ENCODE measurements around the gene NDUFV1.
"Not testable (repeated sequence)": the region's sequence is repeated elsewhere in the genome, so short reads cannot be mapped to it uniquely, and the experiment has no call there.

NDUFV1 gene

DNA sequence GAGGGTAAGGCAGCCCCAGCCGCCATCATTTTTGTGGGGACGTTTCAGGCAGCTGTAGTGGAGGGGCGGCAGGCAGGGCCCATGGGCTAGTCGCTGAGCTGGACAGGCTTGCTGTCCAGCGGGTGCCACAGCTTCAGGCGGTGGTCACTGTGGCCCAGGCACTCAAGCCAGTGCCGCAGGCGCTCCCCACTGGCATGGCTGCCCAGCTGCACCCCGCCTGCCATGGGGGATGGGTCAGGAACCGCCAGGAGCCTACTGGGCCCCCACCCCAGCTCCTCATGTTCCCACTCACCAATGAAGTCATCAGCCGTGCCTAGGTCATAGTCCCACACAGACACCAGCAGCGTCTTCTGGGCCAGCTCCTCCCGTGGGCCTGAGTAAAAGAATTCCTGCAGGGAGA is 6.0 kb downstream of the NDUFV1 start:
- DNase-seq, result no peak

- no peak for DNase-seq
These were observed 6.7 kb downstream of the NDUFV1 start for GRCh38 chr11:67613313-67613959.

GRCh38 chr11:67613960-67614715 is 7.4 kb downstream of the NDUFV1 start:
- no peak for DNase-seq

DNA sequence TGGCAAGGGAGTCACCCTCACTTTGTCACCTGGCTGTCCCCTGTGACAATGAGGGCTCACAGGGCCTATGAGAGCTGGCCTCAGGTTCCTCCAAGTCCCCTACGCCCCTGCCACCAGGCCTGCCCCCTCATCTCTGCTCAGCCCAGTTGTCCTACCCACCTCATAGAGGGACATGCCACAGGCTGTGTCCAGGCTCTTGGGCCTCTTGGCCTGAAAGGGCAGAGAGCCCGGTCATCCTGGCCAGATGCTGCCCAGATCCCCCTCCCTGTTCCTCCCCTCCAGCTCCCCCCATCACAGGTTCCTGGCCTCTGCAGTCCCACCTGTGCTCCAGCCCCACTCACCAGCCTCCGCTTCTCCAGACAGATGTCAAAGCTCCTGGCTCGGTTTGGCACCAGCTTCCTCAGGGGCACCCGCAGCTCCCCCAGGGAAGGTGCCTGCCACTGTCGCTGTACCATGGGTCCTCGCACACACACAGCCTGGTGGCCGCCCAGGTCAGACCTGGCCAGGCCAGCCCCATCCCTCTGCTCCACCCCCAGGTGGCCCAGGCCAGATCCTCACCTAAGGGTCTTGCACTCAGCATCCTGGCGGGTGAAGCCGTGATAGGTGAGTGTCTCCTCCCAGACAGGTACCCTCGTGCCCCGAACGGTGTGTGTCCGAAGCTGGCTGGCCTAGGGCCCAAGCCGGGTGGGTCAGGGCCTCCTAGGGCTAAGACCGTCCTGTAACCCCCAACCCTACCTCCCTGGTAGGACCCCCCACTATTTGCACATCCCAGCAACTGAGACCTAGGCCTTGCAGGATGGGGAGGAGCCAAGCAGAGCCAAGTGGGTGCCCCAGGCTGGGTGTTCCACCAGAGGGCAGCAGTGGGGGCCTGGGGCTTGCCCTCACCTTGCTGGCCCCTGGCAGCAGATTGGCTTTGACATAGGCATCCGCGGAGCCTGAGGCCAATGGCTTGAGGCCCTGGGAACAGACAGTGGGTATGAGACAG is 8.3 kb downstream of the NDUFV1 start:
- DNase-seq, result no peak

DNA sequence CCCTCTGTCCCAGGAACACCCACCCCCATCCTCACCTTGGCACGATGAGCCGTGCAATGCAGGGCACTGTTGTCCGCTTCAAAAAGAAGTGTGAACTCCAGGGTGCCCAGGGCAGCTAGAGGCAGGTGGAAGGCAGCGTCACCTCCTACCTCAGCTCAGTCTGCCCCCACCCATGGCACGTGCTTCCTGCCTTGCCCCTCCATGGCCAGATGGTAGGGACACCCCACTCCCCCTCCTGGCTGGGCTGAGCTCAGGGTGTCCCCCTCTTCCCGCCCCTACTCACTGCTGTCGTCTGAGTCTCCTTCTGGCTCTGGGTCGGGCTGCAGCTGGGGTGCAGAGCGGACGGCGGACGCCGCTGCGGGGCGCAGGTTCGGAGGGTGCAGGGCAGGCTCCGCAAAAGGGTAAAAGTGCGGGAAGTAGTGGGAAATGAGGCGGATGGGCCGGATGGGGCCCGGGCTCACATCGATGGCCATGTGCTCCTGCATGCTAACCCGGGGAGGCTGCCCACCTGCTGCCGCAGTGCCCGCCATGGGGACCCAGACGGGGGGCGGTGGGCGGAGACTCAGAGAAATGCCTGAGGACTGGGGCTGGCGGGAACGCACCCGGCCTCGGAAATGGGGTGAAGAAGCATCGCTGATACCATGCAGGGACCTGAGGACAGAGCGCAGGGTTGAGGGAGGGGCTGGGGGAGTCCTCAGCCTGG is 9.1 kb downstream of the NDUFV1 start:
- no peak for DNase-seq

DNA sequence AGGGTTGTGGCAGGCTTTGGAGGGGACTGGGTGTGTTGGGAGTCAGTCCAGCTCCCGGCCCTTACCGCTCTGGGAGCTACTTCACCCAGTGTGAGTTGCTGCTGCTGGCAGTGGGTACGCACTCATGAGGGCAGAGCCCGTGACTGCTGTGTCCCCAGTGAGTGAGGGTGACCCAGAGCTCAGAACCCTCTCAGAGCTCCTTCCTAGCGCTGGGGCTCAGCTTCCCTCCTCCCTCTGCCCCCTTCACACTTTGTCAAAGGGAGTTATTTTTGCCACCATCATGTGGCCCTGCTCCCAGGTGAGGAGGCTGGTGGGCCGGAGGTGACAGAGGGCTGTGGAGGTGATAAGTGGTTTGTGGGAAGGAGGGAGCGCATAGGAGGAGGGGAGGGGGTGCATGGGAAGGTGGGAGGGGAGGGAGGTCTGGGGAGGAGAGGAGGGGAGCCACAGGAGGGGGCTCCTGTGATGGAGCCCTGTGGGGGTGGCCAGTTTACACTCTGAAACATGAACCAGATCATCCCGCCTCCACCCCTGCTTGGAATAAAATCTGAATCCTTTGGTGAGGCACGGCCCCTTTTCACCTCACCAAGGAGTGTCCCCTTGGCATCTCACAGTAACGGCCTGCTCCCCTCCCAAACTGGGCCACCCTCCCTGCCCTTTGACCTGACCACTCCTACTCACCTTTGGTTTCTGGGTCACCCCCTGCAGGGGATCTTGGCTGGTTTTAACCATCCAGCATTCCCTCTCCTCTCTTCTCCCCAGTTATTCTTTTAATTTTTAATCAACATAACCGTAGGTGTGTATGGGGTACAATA is 9.9 kb downstream of the NDUFV1 start:
- DNase-seq, result no peak

DNA sequence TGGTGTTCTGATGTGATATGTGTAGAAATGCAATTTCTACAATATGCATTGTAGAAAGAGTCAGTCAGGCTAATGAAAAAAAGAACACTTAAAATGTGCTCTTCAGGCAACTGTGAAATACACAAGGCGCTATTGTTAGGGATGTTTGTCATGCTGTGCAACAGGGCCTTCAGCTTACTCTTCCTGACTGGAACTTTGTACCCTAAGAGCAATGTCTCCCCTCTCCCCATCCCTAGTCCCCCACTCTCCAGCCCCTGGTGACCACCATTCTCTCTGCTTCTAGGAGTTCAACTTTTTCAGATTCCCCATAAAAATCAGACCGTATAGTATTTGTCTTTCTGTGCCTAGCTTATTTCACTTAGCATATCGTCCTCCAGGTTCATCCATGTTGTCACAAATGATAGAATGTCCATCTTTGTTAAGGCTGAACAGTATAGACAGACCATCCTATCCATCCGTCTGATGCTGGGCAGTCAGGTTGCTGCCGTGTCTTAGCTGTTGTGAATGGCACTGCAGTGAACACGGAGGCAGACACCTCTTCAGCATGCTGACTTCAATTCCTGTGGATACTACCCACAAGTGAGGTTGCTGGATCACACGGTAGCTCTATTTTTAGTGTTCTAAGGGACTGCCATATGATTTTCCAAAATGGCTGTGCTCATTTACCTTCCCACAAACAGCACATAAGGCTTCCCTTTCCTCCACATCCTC is 10.7 kb downstream of the NDUFV1 start:
- no peak for DNase-seq

- DNase-seq, result not testable (repeated sequence)
These were observed 12.3 kb downstream of the NDUFV1 start for GRCh38 chr11:67618901-67619659.

DNA sequence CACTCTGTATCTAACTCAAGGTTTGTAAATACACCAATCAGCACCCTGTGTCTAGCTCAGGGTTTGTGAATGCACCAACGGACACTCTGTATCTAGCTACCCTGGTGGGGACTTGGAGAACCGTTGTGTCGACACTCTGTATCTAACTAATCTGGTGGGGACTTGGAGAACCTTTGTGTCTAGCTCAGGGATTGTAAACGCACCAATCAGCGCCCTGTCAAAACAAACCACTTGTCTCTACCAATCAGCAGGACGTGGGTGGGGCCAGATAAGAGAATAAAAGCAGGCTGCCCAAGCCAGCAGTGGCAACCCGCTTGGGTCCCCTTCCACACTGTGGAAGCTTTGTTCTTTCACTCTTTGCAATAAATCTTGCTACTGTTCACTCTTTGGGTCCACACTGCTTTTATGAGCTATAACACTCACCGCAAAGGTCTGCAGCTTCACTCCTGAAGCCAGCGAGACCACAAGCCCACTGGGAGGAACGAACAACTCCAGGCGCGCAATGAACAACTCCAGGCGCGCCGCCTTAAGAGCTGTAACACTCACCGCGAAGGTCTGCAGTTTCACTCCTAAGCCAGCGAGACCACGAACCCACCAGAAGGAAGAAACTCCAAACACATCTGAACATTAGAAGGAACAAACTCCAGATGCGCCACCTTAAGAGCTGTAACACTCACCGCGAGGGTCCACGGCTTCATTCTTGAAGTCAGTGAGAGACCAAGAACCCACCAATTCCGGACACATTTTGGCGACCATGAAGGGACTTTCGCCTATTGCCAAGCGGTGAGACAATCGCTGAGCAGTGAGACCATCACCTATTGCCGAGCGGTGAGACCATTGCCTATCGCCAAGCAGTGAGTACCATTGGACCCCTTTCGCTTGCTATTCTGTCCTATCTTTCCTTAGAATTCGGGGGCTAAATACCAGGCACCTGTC is 13.2 kb downstream of the NDUFV1 start:
- not testable (repeated sequence) for DNase-seq

GRCh38 chr11:67620621-67621020 is 13.9 kb downstream of the NDUFV1 start:
- peak; percentile 25 for DNase-seq

- DNase-seq, result not testable (repeated sequence)
These were observed 15.2 kb downstream of the NDUFV1 start for GRCh38 chr11:67621928-67622327.

GRCh38 chr11:67622905-67623304 is 16.2 kb downstream of the NDUFV1 start:
- not testable (repeated sequence) for DNase-seq

- DNase-seq, result not testable (repeated sequence)
These were observed 17.1 kb downstream of the NDUFV1 start for GRCh38 chr11:67623795-67624194.

DNA sequence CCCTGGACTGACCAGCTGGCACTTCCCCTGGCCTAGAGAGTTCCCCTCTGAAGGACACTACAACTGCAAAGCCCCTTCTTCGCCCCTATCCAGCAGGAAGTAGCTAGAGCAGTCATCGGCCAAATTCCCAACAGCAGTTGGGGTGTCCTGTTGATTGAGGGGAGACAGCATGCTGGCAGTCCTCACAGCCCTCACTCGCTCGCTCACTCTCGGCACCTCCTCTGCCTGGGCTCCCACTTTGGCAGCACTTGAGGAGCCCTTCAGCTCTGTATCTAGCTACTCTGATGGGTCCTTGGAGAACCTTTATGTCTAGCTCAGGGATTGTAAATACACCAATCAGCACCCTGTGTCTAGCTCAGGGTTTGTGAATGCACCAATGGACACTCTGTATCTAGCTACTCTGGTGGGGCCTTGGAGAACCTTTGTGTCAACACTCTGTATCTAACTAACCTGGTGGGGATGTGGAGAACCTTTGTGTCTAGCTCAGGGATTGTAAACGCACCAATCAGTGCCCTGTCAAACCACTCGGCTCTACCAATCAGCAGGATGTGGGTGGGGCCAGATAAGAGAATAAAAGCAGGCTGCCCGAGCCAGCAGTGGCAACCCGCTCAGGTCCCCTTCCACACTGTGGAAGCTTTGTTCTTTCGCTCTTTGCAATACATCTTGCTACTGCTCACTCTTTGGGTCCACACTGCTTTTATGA is 19.5 kb downstream of the NDUFV1 start:
- DNase-seq, result not testable (repeated sequence)

- DNase-seq, result no peak
These were observed 20.2 kb downstream of the NDUFV1 start for GRCh38 chr11:67626970-67627369.

- DNase-seq, result no peak
These were observed 20.7 kb downstream of the NDUFV1 start for GRCh38 chr11:67627441-67627811.

DNA sequence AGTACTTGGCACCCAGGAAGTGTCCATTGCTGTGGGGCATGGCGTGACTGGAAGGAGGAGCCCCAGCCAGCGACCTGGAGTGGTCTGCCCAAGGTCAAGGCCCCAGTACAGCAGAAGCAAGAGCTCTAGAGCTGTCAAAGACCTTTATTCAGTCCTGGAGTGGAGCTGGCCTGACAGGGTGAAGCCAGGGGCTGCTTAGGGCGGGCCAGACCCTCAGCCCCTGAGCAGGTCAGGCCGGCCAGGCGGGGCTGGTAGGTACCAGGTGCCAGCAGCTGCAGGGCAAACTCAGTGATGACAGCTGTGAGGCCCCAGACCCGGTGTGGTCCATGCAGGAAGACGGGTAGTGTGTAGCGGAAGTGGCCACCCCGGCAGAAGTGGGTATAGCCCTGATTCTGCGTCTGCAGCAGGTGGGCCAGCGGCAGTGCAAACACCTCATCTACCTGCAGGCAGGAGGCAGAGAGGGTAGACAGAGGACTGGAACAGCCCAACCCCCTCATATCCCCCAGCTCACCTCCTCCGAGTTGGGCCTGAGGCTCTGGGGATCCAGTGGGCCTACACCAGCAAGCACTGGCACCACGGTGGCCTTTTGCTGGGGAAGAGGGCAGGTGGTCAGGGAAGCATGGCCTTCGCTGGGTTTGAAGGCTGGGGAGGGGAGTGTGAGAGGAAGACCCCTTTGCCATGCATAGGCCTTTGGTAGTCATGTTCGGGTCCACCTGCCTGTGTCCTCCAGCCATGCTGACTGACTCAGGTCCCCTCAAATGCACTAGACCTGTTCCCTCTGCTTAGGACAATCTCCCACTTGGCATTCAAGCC is 21.3 kb downstream of the NDUFV1 start:
- DNase-seq, result no peak
